ENCODE results near the gene TAF1B.

Gene TAF1B

GRCh38 chr2:9952856-9953503 lies 109.7 kb downstream of the TAF1B start:
- H2AFZ ChIP-seq (ENCODE audit: low read depth, low read length) = no peak overlapping the region
- no peak overlapping the region for H3K4ac ChIP-seq (ENCODE audit: low read depth in 1 of 2, low read length in 2 of 2)
- no peak overlapping the region for H2BK15ac ChIP-seq (ENCODE audit: low read depth, poor library complexity, severe bottlenecking)
- H4K91ac ChIP-seq (ENCODE audit: low read length) = no peak overlapping the region
- H2BK5ac ChIP-seq (ENCODE audit: low read depth, low read length, poor library complexity, severe bottlenecking) = no peak overlapping the region
- no peaks in the 10 kb centered on the region for H3K36me3 ChIP-seq (ENCODE audit: control insufficient read depth in 1 of 2, insufficient read depth in 2 of 2, low read depth in 1 of 2, low read length in 2 of 2)
- no peaks in the 10 kb centered on the region for H3K79me1 ChIP-seq (replicated peaks; ENCODE audit: low read length, poor library complexity, severe bottlenecking)
- no peak overlapping the region for H3K18ac ChIP-seq (ENCODE audit: low read depth in 1 of 2, low read length in 2 of 2)
- no peak overlapping the region for H2BK120ac ChIP-seq (ENCODE audit: low read depth, low read length)
- no peaks in the 10 kb centered on the region for H3K9me3 ChIP-seq (ENCODE audit: control insufficient read depth, low read length)
- no peak overlapping the region for H3K23ac ChIP-seq (ENCODE audit: low read length in 2 of 2)
- no peak overlapping the region for H3K4me3 ChIP-seq (ENCODE audit: insufficient read depth in 1 of 2, low read depth in 1 of 2, low read length in 2 of 2)
- 84% methylated on average over 8 of the region's 8 CpGs for WGBS
- no peak overlapping the region for H4K8ac ChIP-seq (ENCODE audit: low read length)
- H3K4me1 ChIP-seq (ENCODE audit: control insufficient read depth, insufficient read depth, low read depth, low read length) = peaks cover 9% of the 10 kb centered on the region
- peaks cover 9 to 10% of the 10 kb centered on the region in 2 experiments for H3K27me3 ChIP-seq (ENCODE audit: control insufficient read depth in 1 of 2, insufficient read depth in 1 of 2, low read length in 2 of 2)
- H3K14ac ChIP-seq (ENCODE audit: low read length in 2 of 2) = no peak overlapping the region
- no peak for DNase-seq
- H2BK12ac ChIP-seq (ENCODE audit: low read length in 2 of 2) = no peak overlapping the region
- no peak overlapping the region for H3K27ac ChIP-seq (ENCODE audit: low read length, poor library complexity, severe bottlenecking)
- no peak overlapping the region for H2AK5ac ChIP-seq (ENCODE audit: low read length, severe bottlenecking)
- H3K4me2 ChIP-seq (ENCODE audit: low read length, poor library complexity, severe bottlenecking) = no peak overlapping the region
- H3K9ac ChIP-seq (ENCODE audit: low read length) = no peak overlapping the region

GRCh38 chr2:9954136-9954535 lies 110.9 kb downstream of the TAF1B start:
- no peak overlapping the region for H2BK5ac ChIP-seq (ENCODE audit: low read depth, low read length, poor library complexity, severe bottlenecking)
- H3K4me1 ChIP-seq (ENCODE audit: control insufficient read depth, insufficient read depth, low read depth, low read length) = peaks cover 9% of the 10 kb centered on the region
- no peak overlapping the region for H2AK5ac ChIP-seq (ENCODE audit: low read length, severe bottlenecking)
- H3K4ac ChIP-seq (ENCODE audit: low read depth in 1 of 2, low read length in 2 of 2) = no peak overlapping the region
- no peak overlapping the region for H3K23ac ChIP-seq (ENCODE audit: low read length in 2 of 2)
- H3K27ac ChIP-seq (ENCODE audit: low read length, poor library complexity, severe bottlenecking) = no peak overlapping the region
- no peak overlapping the region for H3K4me3 ChIP-seq (ENCODE audit: insufficient read depth in 1 of 2, low read depth in 1 of 2, low read length in 2 of 2)
- H2BK120ac ChIP-seq (ENCODE audit: low read depth, low read length) = no peak overlapping the region
- no peak for DNase-seq
- H4K91ac ChIP-seq (ENCODE audit: low read length) = no peak overlapping the region
- no peak overlapping the region for H2BK12ac ChIP-seq (ENCODE audit: low read length in 2 of 2)
- H3K14ac ChIP-seq (ENCODE audit: low read length in 2 of 2) = no peak overlapping the region
- no peak overlapping the region for H2BK15ac ChIP-seq (ENCODE audit: low read depth, poor library complexity, severe bottlenecking)
- peaks cover 9 to 10% of the 10 kb centered on the region in 2 experiments for H3K27me3 ChIP-seq (ENCODE audit: control insufficient read depth in 1 of 2, insufficient read depth in 1 of 2, low read length in 2 of 2)
- no peak overlapping the region for H2AFZ ChIP-seq (ENCODE audit: low read depth, low read length)
- no peaks in the 10 kb centered on the region for H3K9me3 ChIP-seq (ENCODE audit: control insufficient read depth, low read length)
- no peaks in the 10 kb centered on the region for H3K36me3 ChIP-seq (ENCODE audit: control insufficient read depth in 1 of 2, insufficient read depth in 2 of 2, low read depth in 1 of 2, low read length in 2 of 2)
- H3K9ac ChIP-seq (ENCODE audit: low read length) = no peak overlapping the region
- H3K18ac ChIP-seq (ENCODE audit: low read depth in 1 of 2, low read length in 2 of 2) = no peak overlapping the region
- H3K79me1 ChIP-seq (replicated peaks; ENCODE audit: low read length, poor library complexity, severe bottlenecking) = no peaks in the 10 kb centered on the region
- 73% methylated on average over 3 of the region's 3 CpGs for WGBS
- no peak overlapping the region for H3K4me2 ChIP-seq (ENCODE audit: low read length, poor library complexity, severe bottlenecking)
- no peak overlapping the region for H4K8ac ChIP-seq (ENCODE audit: low read length)

- no peak overlapping the region for H3K4me2 ChIP-seq (ENCODE audit: low read length, poor library complexity, severe bottlenecking)
- H3K4me1 ChIP-seq (ENCODE audit: control insufficient read depth, insufficient read depth, low read depth, low read length) = no peaks in the 10 kb centered on the region
- H3K9ac ChIP-seq (ENCODE audit: low read length) = no peak overlapping the region
- no peak overlapping the region for H2AK5ac ChIP-seq (ENCODE audit: low read length, severe bottlenecking)
- no peak overlapping the region for H3K4me3 ChIP-seq (ENCODE audit: insufficient read depth in 1 of 2, low read depth in 1 of 2, low read length in 2 of 2)
- H4K91ac ChIP-seq (ENCODE audit: low read length) = no peak overlapping the region
- no peak overlapping the region for H2BK120ac ChIP-seq (ENCODE audit: low read depth, low read length)
- no peak overlapping the region for H2BK5ac ChIP-seq (ENCODE audit: low read depth, low read length, poor library complexity, severe bottlenecking)
- no peaks in the 10 kb centered on the region for H3K36me3 ChIP-seq (ENCODE audit: control insufficient read depth in 1 of 2, insufficient read depth in 2 of 2, low read depth in 1 of 2, low read length in 2 of 2)
- 94% methylated on average over 8 of the region's 8 CpGs for WGBS
- no peak overlapping the region for H3K27ac ChIP-seq (ENCODE audit: low read length, poor library complexity, severe bottlenecking)
- H3K27me3 ChIP-seq (ENCODE audit: control insufficient read depth in 1 of 2, insufficient read depth in 1 of 2, low read length in 2 of 2) = no peaks in the 10 kb centered on the region
- no peak overlapping the region for H4K8ac ChIP-seq (ENCODE audit: low read length)
- no peak for DNase-seq
- H2BK15ac ChIP-seq (ENCODE audit: low read depth, poor library complexity, severe bottlenecking) = no peak overlapping the region
- H2AFZ ChIP-seq (ENCODE audit: low read depth, low read length) = no peak overlapping the region
- no peaks in the 10 kb centered on the region for H3K9me3 ChIP-seq (ENCODE audit: control insufficient read depth, low read length)
- no peak overlapping the region for H2BK12ac ChIP-seq (ENCODE audit: low read length in 2 of 2)
- no peak overlapping the region for H3K18ac ChIP-seq (ENCODE audit: low read depth in 1 of 2, low read length in 2 of 2)
- no peaks in the 10 kb centered on the region for H3K79me1 ChIP-seq (replicated peaks; ENCODE audit: low read length, poor library complexity, severe bottlenecking)
- H3K4ac ChIP-seq (ENCODE audit: low read depth in 1 of 2, low read length in 2 of 2) = no peak overlapping the region
- no peak overlapping the region for H3K23ac ChIP-seq (ENCODE audit: low read length in 2 of 2)
- H3K14ac ChIP-seq (ENCODE audit: low read length in 2 of 2) = no peak overlapping the region
Measured at GRCh38 chr2:9958057-9958456, 114.8 kb downstream of the TAF1B start.

- Histone ChIP-seq H3K4me3 (ENCODE audit: insufficient read depth in 1 of 2, low read depth in 1 of 2, low read length in 2 of 2) (no peak overlapping the region), H4K8ac (ENCODE audit: low read length) (no peak overlapping the region), H3K4ac (ENCODE audit: low read depth in 1 of 2, low read length in 2 of 2) (no peak overlapping the region), H2BK12ac (ENCODE audit: low read length in 2 of 2) (no peak overlapping the region), H3K4me2 (ENCODE audit: low read length, poor library complexity, severe bottlenecking) (no peak overlapping the region), H3K14ac (ENCODE audit: low read length in 2 of 2) (no peak overlapping the region), H3K4me1 (ENCODE audit: control insufficient read depth, insufficient read depth, low read depth, low read length) (no peaks in the 10 kb centered on the region), H3K79me1 (replicated peaks; ENCODE audit: low read length, poor library complexity, severe bottlenecking) (no peaks in the 10 kb centered on the region), H3K9me3 (ENCODE audit: control insufficient read depth, low read length) (no peaks in the 10 kb centered on the region), H3K9ac (ENCODE audit: low read length) (no peak overlapping the region), H2BK15ac (ENCODE audit: low read depth, poor library complexity, severe bottlenecking) (no peak overlapping the region), H2AK5ac (ENCODE audit: low read length, severe bottlenecking) (no peak overlapping the region), H2BK5ac (ENCODE audit: low read depth, low read length, poor library complexity, severe bottlenecking) (no peak overlapping the region), H3K36me3 (ENCODE audit: control insufficient read depth in 1 of 2, insufficient read depth in 2 of 2, low read depth in 1 of 2, low read length in 2 of 2) (no peaks in the 10 kb centered on the region), H3K23ac (ENCODE audit: low read length in 2 of 2) (no peak overlapping the region), H3K18ac (ENCODE audit: low read depth in 1 of 2, low read length in 2 of 2) (no peak overlapping the region), H3K27me3 (ENCODE audit: control insufficient read depth in 1 of 2, insufficient read depth in 1 of 2, low read length in 2 of 2) (no peaks in the 10 kb centered on the region), H4K91ac (ENCODE audit: low read length) (no peak overlapping the region), H2BK120ac (ENCODE audit: low read depth, low read length) (no peak overlapping the region), H3K27ac (ENCODE audit: low read length, poor library complexity, severe bottlenecking) (no peak overlapping the region), H2AFZ (ENCODE audit: low read depth, low read length) (no peak overlapping the region)
- no CpG with 5 or more reads among the region's 3 CpGs for WGBS
- DNase-seq = no peak
Measured at GRCh38 chr2:9959262-9959661, 116.0 kb downstream of the TAF1B start.

Data from mesenchymal stem cell (in vitro differentiated cells and primary cell).